PC-9 (cell line): ENCODE results near the gene ITPR3. TPM values are rescaled to one million over a fixed set of nuclear protein-coding genes. Genes with fewer than 3 reads are reported as not detected.

ENCODE experiments used
- BruUV-seq: library from RNA; stranded (reverse); fragments of 400-500 nt; replicated peaks from 2 replicates; lab custom pipeline; 2021; lab: Mats Ljungman, UMichigan
- CTCF ChIA-PET: fragments of 300-600 bp; sonication (Branson Sonifier 250); formaldehyde crosslinking; loops from one replicate; lab custom pipeline; 2022; ENCODE audit warnings: antibody characterized with exemption; lab: Charles Lee
- POLR2A ChIA-PET: fragments of 300-600 bp; sonication (Branson Sonifier 250); formaldehyde crosslinking; loops from one replicate; lab custom pipeline; 2022; ENCODE audit warnings: antibody characterized with exemption; ENCODE audit not compliant: unreplicated experiment; lab: Charles Lee
- DNase-seq, 2 experiments: peaks; one replicate each; pipeline versions ENCODE4 v3.0.0 to v3.0.0-alpha.2; 2015 to 2022; ENCODE audit warnings: mixed read lengths in 1 of 2
- H2AFZ ChIP-seq: fragments of 200-600 bp; sonication (generic); 2 replicates; pipeline ENCODE4 v1.8.1; 2017; ENCODE audit warnings: antibody characterized with exemption
- H3F3A ChIP-seq: fragments of 200-600 bp; sonication (generic); 2 replicates; pipeline ENCODE4 v1.8.1; 2017; ENCODE audit warnings: antibody characterized with exemption, mild to moderate bottlenecking, low read depth; ENCODE audit not compliant: insufficient read depth
- H3K27ac ChIP-seq: fragments of 200-600 bp; sonication (generic); 2 replicates; pipeline ENCODE4 v1.6.1; 2016; ENCODE audit warnings: mixed run types
- H3K27me3 ChIP-seq: fragments of 200-600 bp; sonication (generic); 2 replicates; pipeline ENCODE4 v1.6.1; 2016; ENCODE audit warnings: low read depth, mixed run types; ENCODE audit not compliant: insufficient read depth
- H3K36me3 ChIP-seq: fragments of 200-600 bp; sonication (generic); 2 replicates; pipeline ENCODE4 v1.6.1; 2016; ENCODE audit warnings: low read depth, mixed run types
- H3K4me1 ChIP-seq: fragments of 200-600 bp; sonication (generic); replicated peaks from 2 replicates; pipeline ENCODE4 v1.6.1; 2016; ENCODE audit warnings: mixed run types; ENCODE audit not compliant: insufficient read depth
- H3K4me2 ChIP-seq: fragments of 200-600 bp; sonication (generic); 2 replicates; pipeline ENCODE4 v1.6.1; 2017; ENCODE audit warnings: mixed run types
- H3K4me3 ChIP-seq: fragments of 200-600 bp; sonication (generic); 2 replicates; pipeline ENCODE4 v1.6.1; 2016; ENCODE audit warnings: mixed run types
- H3K79me2 ChIP-seq: fragments of 200-600 bp; sonication (generic); 2 replicates; pipeline ENCODE4 v1.6.1; 2017; ENCODE audit warnings: low read depth, mixed run types
- H3K9me2 ChIP-seq: fragments of 200-600 bp; sonication (generic); 2 replicates; pipeline ENCODE4 v1.8.1; 2017; ENCODE audit warnings: mild to moderate bottlenecking; ENCODE audit not compliant: insufficient read depth
- H3K9me3 ChIP-seq: fragments of 200-600 bp; sonication (generic); 2 replicates; pipeline ENCODE4 v1.8.1; 2016; ENCODE audit warnings: low read depth; ENCODE audit not compliant: insufficient read depth
- H4K20me1 ChIP-seq: fragments of 200-600 bp; sonication (generic); 2 replicates; pipeline ENCODE4 v1.8.1; 2017; ENCODE audit not compliant: insufficient read depth
- CTCF ChIP-seq: fragments of 200-600 bp; sonication (generic); conservative IDR thresholded peaks from 2 replicates; pipeline ENCODE4 v1.6.1; 2017; ENCODE audit warnings: mixed run types, antibody characterized with exemption, mild to moderate bottlenecking, moderate library complexity
- EZH2 ChIP-seq: fragments of 200-600 bp; sonication (generic); IDR thresholded peaks from 2 replicates; pipeline ENCODE4 v1.8.0; 2017; ENCODE audit warnings: antibody characterized with exemption, low read depth
- intact Hi-C: fragments of 100-400 bp; cut with micrococcal nuclease; formaldehyde crosslinking; loops from one replicate; pipeline ENCODE4 v1.10.0; 2022; ENCODE audit not compliant: unreplicated experiment
- total RNA-seq: library from RNA; stranded (reverse); gene quantifications from 2 replicates; pipeline ENCODE4 v1.2.3, GENCODE V29; 2021

Gene ITPR3
- total RNA-seq, 1 experiment from 2014 or later = 86.9 TPM

- Histone ChIP-seq H3K36me3 (peaks cover 12% of the 10 kb centered on the region; the same call in 1 of the 2 replicates), H3K27me3 (no peaks in the 10 kb centered on the region), H3F3A (peaks cover 56% of the 10 kb centered on the region), H3K4me1 (no peaks in the 10 kb centered on the region), H3K9me2 (no peaks in the 10 kb centered on the region), H4K20me1 (peaks cover 11% of the 10 kb centered on the region), H3K79me2 (peaks cover 6% of the 10 kb centered on the region; the same call in 1 of the 2 replicates), H2AFZ (no peak overlapping the region), H3K4me3 (no peak overlapping the region), H3K9me3 (no peaks in the 10 kb centered on the region), H3K4me2 (no peak overlapping the region), H3K27ac (no peak overlapping the region)
- POLR2A ChIA-PET = interaction anchor here (0.6 kb wide), 2 partner anchors 148 to 367 kb away, joined by 10 to 18 read pairs; no protein-coding TSS in a partner anchor
- intact Hi-C loops = loop anchor here (10.0 kb wide), 1 partner anchor 858 kb away; the partner anchor contains the start of gene PSMB8
- no TSS peak for BruUV-seq
- DNase-seq = peak in 1 of 2 experiments; percentile 45
- no peak for TF ChIP-seq EZH2
- peak; percentile 62 for TF ChIP-seq CTCF
- CTCF ChIA-PET = interaction anchor here (0.6 to 1.0 kb wide), 2 partner anchors 60 to 196 kb away, joined by 3 to 4 read pairs; no protein-coding TSS in a partner anchor
These were observed 81.3 kb downstream of the ITPR3 start for GRCh38 chr6:33702345-33702977.

GRCh38 chr6:33704215-33705066 is 83.3 kb downstream of the ITPR3 start:
- H3K36me3 ChIP-seq = peaks cover 26% of the 10 kb centered on the region; the same call in 1 of the 2 replicates
- peaks cover 41% of the 10 kb centered on the region for H3F3A ChIP-seq
- intact Hi-C loops = loop anchor here (10.0 kb wide), 1 partner anchor 860 kb away; the partner anchor contains the start of gene PSMB8
- H3K79me2 ChIP-seq = peaks cover 11% of the 10 kb centered on the region
- H3K27ac ChIP-seq = no peak overlapping the region
- H3K9me3 ChIP-seq = no peaks in the 10 kb centered on the region
- no peak overlapping the region for H2AFZ ChIP-seq
- no peak for TF ChIP-seq CTCF
- TF ChIP-seq EZH2 = no peak
- H3K4me1 ChIP-seq = no peaks in the 10 kb centered on the region
- POLR2A ChIA-PET = interaction anchor here (0.6 kb wide), 2 partner anchors 10 to 234 kb away, joined by 3 to 18 read pairs; no protein-coding TSS in a partner anchor
- DNase-seq = no peak
- no TSS peak for BruUV-seq
- H3K9me2 ChIP-seq = no peaks in the 10 kb centered on the region
- no peak overlapping the region for H3K4me3 ChIP-seq
- H3K27me3 ChIP-seq = no peaks in the 10 kb centered on the region
- H4K20me1 ChIP-seq = peaks cover 11% of the 10 kb centered on the region; the same call in 1 of the 2 replicates
- CTCF ChIA-PET = interaction anchor here (0.7 kb wide), 1 partner anchor 82 kb away, joined by 4 read pairs; no protein-coding TSS in a partner anchor
- H3K4me2 ChIP-seq = no peak overlapping the region
